ENCODE data around the gene SLC38A6.
A peak's percentile ranks its signal among the peaks of the same experiment; 100 is the strongest.

SLC38A6 gene

GRCh38 chr14:60977847-60978246 lies 3.2 kb upstream of the SLC38A6 start:
- DNase-seq (ENCODE audit: low read depth in 2 of 2) = no peak

- DNase-seq (ENCODE audit: low read depth in 2 of 2) = no peak
These were observed 799 bp downstream of the SLC38A6 start for GRCh38 chr14:60981633-60982455.

GRCh38 chr14:60984196-60984595 lies 3.2 kb downstream of the SLC38A6 start:
- no peak for DNase-seq (ENCODE audit: low read depth in 2 of 2)

DNA sequence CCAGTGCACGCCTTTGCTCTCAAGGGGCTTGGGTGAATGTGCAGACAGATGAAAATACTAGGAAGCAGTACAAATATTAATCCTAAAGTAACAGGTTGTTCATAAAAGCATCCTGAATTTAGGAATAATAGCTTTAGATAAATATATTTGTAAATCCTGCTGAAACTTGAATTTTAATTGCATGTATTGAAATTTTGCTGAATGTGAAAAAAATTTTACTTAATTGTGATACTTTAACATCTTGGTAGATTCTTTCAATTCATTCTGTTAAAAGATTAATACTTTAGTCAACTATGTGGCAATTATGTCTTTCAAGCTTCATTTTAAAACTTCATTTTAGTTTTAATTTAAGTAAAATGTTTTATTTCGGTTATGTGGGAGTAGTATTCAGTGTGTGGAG lies 5.5 kb downstream of the SLC38A6 start:
- no peak for DNase-seq (ENCODE audit: low read depth in 2 of 2)

DNA sequence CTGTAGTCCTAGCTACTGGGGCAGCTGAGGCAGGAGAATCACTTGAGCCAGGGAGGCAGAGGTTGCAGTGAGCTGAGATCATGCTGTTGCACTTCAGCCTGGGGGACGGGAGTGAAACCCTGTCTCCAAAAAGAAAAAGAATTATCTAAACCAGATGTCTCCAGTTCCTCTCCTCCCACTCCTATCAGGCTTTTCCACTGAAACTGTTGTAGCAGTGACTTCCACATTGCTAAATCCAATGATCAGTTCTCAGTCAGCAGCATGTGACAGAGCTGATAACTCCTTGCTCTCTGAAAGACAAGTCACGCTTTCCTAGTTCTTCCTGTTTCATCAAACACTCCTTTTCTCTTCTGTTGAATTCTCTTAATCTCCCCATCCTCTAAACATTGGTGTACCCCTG lies 8.6 kb downstream of the SLC38A6 start:
- no peak for DNase-seq (ENCODE audit: low read depth in 2 of 2)

DNA sequence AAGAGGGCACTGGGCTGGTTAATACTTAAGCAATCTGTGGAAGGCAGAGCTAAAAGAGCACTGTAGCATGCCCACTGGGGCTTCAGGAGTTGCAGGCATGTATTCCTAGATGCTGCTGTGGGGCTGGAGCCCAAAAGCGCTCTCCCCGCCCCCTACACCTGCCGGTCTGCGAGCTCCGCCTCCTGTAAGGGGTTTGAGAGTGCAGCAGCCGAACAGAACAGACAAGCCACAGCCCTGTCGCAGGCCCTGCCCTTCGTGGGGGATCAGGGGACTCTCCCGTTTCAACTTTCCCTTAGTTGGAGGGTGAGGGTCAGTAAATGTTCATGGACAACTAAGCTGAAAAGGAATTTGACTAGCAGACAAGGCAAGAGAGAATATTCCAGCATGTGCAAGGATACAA lies 17.6 kb downstream of the SLC38A6 start:
- no peak for DNase-seq (ENCODE audit: low read depth in 2 of 2)

DNA sequence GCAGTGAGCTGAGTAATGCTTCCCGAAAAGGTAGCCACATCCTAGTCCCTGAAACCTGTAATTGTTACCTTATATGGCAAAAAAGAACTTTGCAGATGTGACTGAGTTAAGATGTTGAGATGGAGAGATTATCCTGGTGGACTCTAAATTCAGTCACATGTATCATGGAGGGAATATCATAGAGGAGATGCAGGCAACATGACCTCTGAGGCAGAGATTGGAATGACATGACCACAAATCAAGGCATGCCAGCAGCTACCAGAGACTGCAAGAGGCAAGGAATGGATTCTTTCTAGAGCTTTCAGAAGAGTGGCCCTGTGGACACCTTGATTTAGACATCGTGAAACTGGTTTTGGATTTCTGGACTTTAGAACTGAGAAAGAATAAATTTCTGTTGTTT lies 18.5 kb downstream of the SLC38A6 start:
- no peak for DNase-seq (ENCODE audit: low read depth in 2 of 2)

- DNase-seq (ENCODE audit: low read depth in 2 of 2) = no peak
These were observed 22.5 kb downstream of the SLC38A6 start for GRCh38 chr14:61003571-61003970.

GRCh38 chr14:61019537-61019936 lies 38.5 kb downstream of the SLC38A6 start:
- no peak for DNase-seq (ENCODE audit: low read depth in 2 of 2)

DNA sequence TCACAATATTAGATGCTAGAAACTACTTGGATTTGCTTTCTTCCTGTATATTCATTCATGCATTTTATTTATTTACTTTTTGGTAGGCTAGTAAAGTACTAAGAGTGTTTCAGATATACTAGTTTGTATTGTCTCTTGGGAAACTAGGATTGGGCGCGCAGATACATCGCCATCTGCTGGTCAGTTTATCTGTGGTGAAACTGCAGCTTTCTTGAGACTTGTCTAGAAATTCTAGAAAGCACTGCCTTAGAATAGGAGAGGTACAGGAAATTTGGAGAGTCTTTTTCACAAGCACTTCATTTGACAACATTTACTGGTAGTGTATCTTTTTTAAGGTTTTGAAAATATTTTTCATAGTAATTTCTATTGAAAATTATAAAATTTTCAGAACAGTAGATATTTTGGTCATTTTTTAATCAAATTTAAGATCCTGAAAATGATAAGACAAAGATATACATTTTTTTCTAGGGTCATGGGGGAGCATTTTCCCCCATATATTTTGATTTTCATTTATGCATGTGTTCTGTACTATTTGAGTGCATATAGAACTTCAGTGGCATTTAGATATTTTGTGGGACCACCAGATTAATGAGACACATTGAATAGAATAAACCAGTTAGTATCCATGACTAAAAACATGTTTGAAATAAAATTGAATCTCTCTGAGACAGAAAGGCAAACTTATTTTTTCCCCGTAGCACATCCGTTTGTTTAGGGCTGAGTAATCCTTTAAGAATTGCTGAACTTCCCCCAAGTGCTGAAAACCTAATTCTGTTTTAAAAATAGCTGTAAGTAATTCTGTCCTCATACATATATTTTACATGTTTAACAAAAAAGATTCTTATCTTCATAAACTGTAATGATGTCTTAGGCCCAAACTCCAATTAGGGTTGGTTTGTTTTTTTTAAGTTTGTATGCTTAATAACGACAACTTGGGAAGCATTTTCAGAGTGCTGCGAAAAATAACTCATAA lies 44.5 kb downstream of the SLC38A6 start:
- peak in 1 of 2 donors; percentile 25 for DNase-seq (ENCODE audit: low read depth in 2 of 2)

- DNase-seq (ENCODE audit: low read depth in 2 of 2) = no peak
These were observed 45.5 kb downstream of the SLC38A6 start for GRCh38 chr14:61026526-61026925.

GRCh38 chr14:61031026-61031425 lies 50.0 kb downstream of the SLC38A6 start:
- no peak for DNase-seq (ENCODE audit: low read depth in 2 of 2)

GRCh38 chr14:61033054-61033453 lies 52.0 kb downstream of the SLC38A6 start:
- DNase-seq (ENCODE audit: low read depth in 2 of 2) = no peak

DNA sequence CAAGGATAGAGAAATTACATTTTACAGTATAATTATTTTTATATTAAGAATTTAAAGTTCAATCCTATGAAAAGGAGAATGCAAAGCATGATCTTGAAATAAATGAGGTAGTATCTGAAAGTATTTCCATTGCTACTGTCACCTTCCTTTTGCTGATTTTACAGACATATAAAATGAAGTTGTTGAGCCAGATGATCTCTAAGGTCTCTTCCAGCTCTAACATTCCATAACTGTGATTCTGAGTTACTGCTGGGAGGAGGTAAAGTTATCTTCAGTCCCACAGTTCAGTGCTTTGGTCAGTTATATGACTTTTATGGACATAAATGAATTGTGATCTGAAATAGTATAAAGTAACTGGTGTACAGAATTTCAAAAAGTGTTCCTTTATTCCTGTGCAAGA lies 52.8 kb downstream of the SLC38A6 start:
- DNase-seq (ENCODE audit: low read depth in 2 of 2) = no peak

DNA sequence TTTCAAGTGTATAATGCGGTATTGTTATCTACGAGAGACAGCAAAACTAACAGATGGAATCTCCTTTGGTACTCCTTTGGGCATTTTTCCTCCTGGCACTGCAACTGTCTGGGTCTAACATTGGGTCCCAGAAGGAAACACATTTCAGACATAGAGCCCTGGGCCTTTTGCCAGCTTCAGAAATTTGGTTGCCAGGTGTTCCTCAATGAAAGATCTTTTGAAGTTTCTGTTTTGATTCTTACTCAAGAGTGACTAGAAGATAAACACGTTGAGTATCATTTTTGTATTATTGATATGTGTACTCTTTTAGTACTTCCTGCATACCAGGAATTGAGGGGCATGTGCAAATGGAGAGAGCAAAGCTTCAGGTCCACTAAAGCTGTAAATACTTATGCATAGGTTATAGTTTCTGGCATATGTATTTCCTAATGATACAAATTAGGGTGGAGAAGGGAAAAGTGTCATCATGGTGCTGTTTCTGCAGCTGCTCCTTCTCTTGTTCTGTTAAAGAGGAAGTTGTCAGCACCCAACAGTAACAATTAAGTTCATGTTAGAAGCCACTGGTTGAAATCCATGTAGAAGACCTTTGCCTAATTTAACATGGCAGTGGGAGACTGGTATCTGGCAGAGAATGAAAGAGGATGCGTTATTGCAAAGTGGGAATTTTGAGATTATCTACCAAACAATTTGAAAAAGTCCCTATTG lies 53.5 kb downstream of the SLC38A6 start:
- no peak for DNase-seq (ENCODE audit: low read depth in 2 of 2)

DNA sequence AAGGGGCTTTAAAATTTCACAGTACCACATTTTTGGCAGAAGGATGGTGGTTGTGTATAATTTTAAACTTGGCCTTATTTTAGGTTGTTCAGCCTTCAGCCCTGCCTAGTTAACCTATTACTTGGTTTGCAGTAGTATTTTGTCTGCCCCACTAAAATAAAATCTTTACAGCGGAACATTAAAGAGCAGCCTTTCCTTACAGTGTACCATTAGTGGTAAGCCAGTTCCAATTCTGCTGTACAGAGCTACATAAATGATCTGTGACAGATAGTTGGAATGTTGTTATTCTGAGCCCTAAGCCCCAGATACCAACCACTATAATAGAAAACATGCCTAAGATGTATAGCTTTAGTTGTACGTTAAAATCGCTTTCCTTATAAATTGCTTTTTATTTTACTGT lies 56.2 kb downstream of the SLC38A6 start:
- DNase-seq (ENCODE audit: low read depth in 2 of 2) = no peak

GRCh38 chr14:61041704-61042103 lies 60.7 kb downstream of the SLC38A6 start:
- DNase-seq (ENCODE audit: low read depth in 2 of 2) = no peak

DNA sequence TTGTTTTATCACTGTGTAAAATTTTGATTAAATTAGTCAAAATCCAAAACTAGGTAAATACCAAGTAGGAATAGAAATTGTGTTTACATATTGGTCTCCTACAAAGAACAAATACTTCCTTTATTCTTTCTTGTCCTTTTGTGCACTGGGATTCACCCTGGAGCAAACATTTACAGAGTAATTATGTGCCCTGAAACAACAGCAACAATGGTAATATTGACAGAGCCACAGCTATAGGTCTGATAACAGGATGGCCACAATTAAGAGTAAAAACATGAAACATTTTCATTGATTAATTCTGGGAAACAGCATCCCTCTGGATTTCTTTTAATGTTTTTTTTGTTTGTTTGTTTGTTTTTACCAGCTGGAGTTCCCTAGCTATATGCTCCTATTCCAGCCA lies 61.2 kb downstream of the SLC38A6 start:
- no peak for DNase-seq (ENCODE audit: low read depth in 2 of 2)

- DNase-seq (ENCODE audit: low read depth in 2 of 2) = no peak
These were observed 62.5 kb downstream of the SLC38A6 start for GRCh38 chr14:61043506-61043905.

DNA sequence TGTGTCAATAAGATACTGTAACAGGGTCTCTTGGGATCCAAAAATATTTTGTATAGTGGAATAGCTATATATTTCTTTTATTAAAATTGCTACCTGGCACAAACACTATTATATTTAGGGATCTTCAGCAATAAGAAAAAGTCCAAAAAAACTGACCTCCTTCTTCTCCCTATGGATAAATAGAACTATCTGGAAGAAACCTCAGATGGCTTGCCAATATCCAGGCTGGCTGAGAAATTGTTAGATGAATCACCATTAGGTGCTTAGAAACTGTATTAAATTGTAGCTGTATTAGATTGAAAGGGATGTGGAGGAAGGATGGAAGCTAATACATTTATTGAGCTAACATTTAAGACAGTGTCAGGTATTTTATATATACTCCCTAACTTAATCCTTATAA lies 66.0 kb downstream of the SLC38A6 start:
- no peak for DNase-seq (ENCODE audit: low read depth in 2 of 2)

GRCh38 chr14:61048640-61049039 lies 67.6 kb downstream of the SLC38A6 start:
- no peak for DNase-seq (ENCODE audit: low read depth in 2 of 2)

DNA sequence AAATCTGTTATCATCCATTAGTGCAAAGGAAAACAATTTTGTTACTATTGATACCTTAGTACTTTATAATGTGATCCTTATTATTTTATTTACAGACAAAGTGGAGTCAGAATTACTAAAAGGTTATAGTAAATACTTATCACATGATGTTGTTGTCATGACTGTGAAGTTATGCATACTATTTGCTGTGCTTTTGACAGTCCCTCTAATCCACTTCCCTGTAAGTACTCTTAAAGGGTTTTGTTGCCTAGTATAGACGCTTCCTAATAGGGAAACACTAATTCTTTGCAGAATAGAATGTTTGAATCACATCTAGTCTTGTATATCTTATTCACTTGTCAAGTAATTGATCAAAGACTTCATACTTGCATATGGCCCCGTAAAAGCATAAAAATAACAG lies 69.4 kb downstream of the SLC38A6 start:
- DNase-seq (ENCODE audit: low read depth in 2 of 2) = no peak
